ENCODE measurements around the gene TULP1.

The TULP1 gene

DNA sequence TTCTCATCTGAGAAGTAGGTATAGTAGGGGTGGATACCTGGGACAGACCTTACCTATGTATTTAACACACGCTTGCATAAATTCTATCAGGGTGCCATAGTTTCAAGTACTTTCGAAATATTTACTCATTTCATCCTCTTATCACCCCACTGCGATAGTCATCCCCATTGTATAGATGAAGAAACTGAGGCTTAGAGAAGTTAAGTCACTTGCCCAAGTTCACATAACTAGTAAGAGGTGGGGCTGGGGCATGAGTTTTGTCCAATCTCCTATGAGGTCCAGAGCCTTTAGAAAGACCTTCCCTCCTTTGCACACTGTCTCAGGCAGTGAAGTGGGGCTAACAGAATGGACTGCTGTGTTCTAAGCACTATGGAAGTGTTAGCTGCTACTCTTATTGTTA lies 6.2 kb downstream of the TULP1 start:
- H3K27ac Mint-ChIP-seq, result no peak overlapping the region
- H3K27me3 Mint-ChIP-seq (ENCODE audit: low read depth, poor library complexity), result peaks cover 15% of the 10 kb centered on the region
- H3K4me1 Mint-ChIP-seq, result peaks cover 63% of the 10 kb centered on the region
- DNase-seq, result no peak
- H3K9me3 Mint-ChIP-seq, result no peaks in the 10 kb centered on the region
- peak overlapping the region; percentile 36 for H3K4me3 Mint-ChIP-seq
- no peaks in the 10 kb centered on the region for H3K36me3 Mint-ChIP-seq (ENCODE audit: low read depth)
- TF ChIP-seq, protein P1, sequence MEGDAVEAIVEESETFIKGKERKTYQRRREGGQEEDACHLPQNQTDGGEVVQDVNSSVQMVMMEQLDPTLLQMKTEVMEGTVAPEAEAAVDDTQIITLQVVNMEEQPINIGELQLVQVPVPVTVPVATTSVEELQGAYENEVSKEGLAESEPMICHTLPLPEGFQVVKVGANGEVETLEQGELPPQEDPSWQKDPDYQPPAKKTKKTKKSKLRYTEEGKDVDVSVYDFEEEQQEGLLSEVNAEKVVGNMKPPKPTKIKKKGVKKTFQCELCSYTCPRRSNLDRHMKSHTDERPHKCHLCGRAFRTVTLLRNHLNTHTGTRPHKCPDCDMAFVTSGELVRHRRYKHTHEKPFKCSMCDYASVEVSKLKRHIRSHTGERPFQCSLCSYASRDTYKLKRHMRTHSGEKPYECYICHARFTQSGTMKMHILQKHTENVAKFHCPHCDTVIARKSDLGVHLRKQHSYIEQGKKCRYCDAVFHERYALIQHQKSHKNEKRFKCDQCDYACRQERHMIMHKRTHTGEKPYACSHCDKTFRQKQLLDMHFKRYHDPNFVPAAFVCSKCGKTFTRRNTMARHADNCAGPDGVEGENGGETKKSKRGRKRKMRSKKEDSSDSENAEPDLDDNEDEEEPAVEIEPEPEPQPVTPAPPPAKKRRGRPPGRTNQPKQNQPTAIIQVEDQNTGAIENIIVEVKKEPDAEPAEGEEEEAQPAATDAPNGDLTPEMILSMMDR (IDR thresholded peaks at IDR 0.05), result no peak

DNA sequence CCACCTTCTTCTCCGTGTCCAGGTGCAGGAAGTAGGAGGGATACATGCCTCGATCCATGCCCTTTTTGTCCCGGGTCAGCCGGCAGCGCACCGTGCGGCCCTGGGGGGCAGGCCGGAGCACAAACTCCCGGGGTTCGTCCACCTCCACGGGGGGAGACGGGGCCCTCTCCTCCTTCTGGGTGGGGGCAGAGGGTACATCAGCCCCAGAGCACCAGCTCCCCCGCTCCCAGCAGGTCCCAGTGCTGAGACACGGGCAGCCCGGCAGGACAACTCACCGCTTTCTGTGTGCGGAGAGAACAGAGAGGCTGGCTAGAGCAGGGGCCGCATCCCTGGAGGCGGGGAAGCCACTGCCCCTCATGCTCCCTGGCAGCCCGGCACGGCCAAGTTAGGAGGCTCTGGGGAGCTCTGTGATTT lies 6.7 kb downstream of the TULP1 start:
- H3K9me3 Mint-ChIP-seq, result no peaks in the 10 kb centered on the region
- H3K36me3 Mint-ChIP-seq (ENCODE audit: low read depth), result no peaks in the 10 kb centered on the region
- H3K27me3 Mint-ChIP-seq (ENCODE audit: low read depth, poor library complexity), result peaks cover 12% of the 10 kb centered on the region
- peaks cover 62% of the 10 kb centered on the region for H3K4me1 Mint-ChIP-seq
- H3K4me3 Mint-ChIP-seq, result peak overlapping the region; percentile 36
- DNase-seq, result no peak
- no peak overlapping the region for H3K27ac Mint-ChIP-seq
- TF ChIP-seq, protein P1 (IDR thresholded peaks at IDR 0.05), result no peak

DNA sequence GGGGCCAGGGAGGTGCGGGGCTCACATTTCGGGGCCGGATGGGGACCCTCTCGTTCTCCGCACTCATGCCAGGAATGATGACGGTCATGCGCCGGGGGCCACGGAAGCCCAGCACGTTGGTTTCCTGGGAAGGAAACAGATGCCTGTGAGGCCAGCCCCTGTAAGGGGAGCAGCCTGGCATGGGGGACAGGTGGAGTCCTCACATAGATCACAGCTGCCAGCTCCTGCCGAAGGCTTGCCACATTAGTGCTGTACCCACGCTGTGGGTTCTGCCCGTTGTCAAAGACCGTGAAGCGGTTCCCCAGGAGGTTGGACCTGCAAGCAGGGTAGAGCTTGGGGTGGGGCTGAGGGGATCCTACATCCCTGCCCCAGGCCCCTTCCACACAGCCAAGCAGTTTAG lies 9.2 kb downstream of the TULP1 start:
- Mint-ChIP-seq H3K9me3 (no peaks in the 10 kb centered on the region), H3K27ac (no peak overlapping the region), H3K4me1 (peaks cover 62% of the 10 kb centered on the region), H3K27me3 (ENCODE audit: low read depth, poor library complexity) (peaks cover 12% of the 10 kb centered on the region), H3K36me3 (ENCODE audit: low read depth) (no peaks in the 10 kb centered on the region), H3K4me3 (no peak overlapping the region)
- TF ChIP-seq, protein P1 (IDR thresholded peaks at IDR 0.05), result no peak
- DNase-seq, result no peak

DNA sequence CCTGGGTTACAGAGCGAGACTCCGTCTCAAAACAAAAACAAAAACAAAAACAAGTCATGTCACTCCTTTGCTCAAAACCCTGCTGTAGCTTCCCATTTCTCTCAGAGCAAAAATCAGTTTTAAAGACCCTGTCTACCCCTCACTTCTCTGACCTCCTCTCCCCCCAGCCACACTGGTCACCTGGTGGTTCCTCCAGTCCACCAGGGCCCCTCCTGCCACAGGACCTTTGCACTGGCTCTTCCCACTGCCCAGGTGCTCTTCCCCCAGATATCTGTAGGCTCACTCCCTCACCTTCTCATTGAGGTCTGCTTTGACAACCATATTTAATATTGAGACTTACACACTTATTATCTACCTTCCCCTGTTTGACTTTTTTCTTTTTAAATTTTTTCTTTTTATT lies 10.9 kb downstream of the TULP1 start:
- peaks cover 52% of the 10 kb centered on the region for H3K4me1 Mint-ChIP-seq

DNA sequence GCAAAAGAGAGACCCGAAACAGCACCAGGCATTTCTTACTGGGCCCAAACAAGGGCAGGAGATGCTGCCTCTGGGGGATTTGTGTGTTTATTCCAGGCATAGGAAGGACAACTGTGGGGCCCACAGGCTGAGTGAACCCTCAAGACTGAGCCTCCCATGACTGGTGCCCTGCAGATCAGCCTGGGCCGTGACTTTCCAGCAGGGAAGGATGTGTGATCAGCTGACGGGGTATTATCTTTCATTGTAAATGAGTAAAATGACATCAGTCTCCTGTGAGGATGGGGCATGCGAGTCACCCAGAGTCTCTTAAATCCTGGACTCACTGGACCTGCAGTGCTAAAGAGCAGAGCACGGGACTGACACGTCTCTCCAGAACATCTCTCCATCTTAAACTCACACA lies 11.9 kb downstream of the TULP1 start:
- TF ChIP-seq, protein P1 (IDR thresholded peaks at IDR 0.05), result no peak
- Mint-ChIP-seq H3K4me1 (peaks cover 46% of the 10 kb centered on the region), H3K4me3 (no peak overlapping the region), H3K27ac (peak overlapping the region; percentile 36), H3K9me3 (no peaks in the 10 kb centered on the region), H3K27me3 (ENCODE audit: low read depth, poor library complexity) (peaks cover 8% of the 10 kb centered on the region), H3K36me3 (ENCODE audit: low read depth) (no peaks in the 10 kb centered on the region)
- DNase-seq, result no peak

More for the DNA sequence above, 10.9 kb downstream of the TULP1 start:
- no peaks in the 10 kb centered on the region for H3K36me3 Mint-ChIP-seq (ENCODE audit: low read depth)
- H3K27me3 Mint-ChIP-seq (ENCODE audit: low read depth, poor library complexity), result peaks cover 8% of the 10 kb centered on the region
- DNase-seq, result no peak
- H3K9me3 Mint-ChIP-seq, result no peaks in the 10 kb centered on the region
- TF ChIP-seq, protein P1 (IDR thresholded peaks at IDR 0.05), result no peak
- H3K4me3 Mint-ChIP-seq, result no peak overlapping the region
- H3K27ac Mint-ChIP-seq, result peak overlapping the region; percentile 27

DNA sequence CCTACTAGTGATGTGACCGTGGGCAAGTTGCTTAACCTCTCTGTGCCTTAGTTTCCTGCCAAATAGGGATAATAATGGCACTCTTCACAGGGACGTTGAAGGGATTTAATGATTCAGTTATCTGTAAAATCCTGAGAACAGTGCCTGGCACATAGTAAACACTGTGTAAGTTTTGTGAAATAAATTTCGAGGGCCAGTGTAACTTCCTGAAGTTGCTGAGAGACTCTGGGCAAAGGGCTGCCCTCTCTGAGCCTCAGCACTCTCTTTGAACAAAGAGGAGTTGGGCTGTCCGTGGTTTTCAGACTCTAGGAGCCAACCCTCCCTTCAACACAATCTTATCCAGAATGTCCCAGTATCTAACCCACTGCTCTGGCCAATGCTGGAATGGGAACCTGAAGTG lies 13.3 kb downstream of the TULP1 start:
- Mint-ChIP-seq H3K27ac (no peak overlapping the region), H3K4me1 (peaks cover 52% of the 10 kb centered on the region)

More for the DNA sequence above, 13.3 kb downstream of the TULP1 start:
- Mint-ChIP-seq H3K9me3 (no peaks in the 10 kb centered on the region), H3K4me3 (peak overlapping the region; percentile 2), H3K36me3 (ENCODE audit: low read depth) (no peaks in the 10 kb centered on the region), H3K27me3 (ENCODE audit: low read depth, poor library complexity) (no peaks in the 10 kb centered on the region)
- DNase-seq, result no peak
- TF ChIP-seq, protein P1 (IDR thresholded peaks at IDR 0.05), result no peak
